ENCODE results near the gene NDUFS5.
"Not testable (repeated sequence)": the region's sequence is repeated elsewhere in the genome, so short reads cannot be mapped to it uniquely, and the experiment has no call there.

NDUFS5 gene

GRCh38 chr1:39061951-39062350 is 35.8 kb downstream of the NDUFS5 start:
- DNase-seq, result no peak

- DNase-seq, result no peak
Measured at GRCh38 chr1:39063191-39063590, 37.0 kb downstream of the NDUFS5 start.

GRCh38 chr1:39063775-39064174 is 37.6 kb downstream of the NDUFS5 start:
- no peak for DNase-seq

GRCh38 chr1:39065542-39065941 is 39.4 kb downstream of the NDUFS5 start:
- DNase-seq, result no peak

- DNase-seq, result not testable (repeated sequence)
Measured at GRCh38 chr1:39068227-39068626, 42.1 kb downstream of the NDUFS5 start.

- not testable (repeated sequence) for DNase-seq
Measured at GRCh38 chr1:39071557-39071956, 45.4 kb downstream of the NDUFS5 start.

GRCh38 chr1:39076127-39076798 is 50.1 kb downstream of the NDUFS5 start:
- peak in 31 of 56 donors; percentile 5 to 73 (median 35) for DNase-seq

GRCh38 chr1:39076799-39077148 is 50.6 kb downstream of the NDUFS5 start:
- no peak for DNase-seq

- DNase-seq, result peak in 1 of 56 donors; percentile 9
Measured at GRCh38 chr1:39080269-39080826, 54.2 kb downstream of the NDUFS5 start.

- DNase-seq, result peak in 11 of 56 donors; percentile 16 to 60 (median 42)
Measured at GRCh38 chr1:39080831-39081270, 54.7 kb downstream of the NDUFS5 start.

- DNase-seq, result peak in 9 of 56 donors; percentile 19 to 47 (median 38)
Measured at GRCh38 chr1:39081271-39082009, 55.3 kb downstream of the NDUFS5 start.

- peak in 6 of 56 donors; percentile 9 to 51 (median 16) for DNase-seq
Measured at GRCh38 chr1:39082010-39082799, 56.1 kb downstream of the NDUFS5 start.

- DNase-seq, result no peak
Measured at GRCh38 chr1:39082811-39083576, 56.8 kb downstream of the NDUFS5 start.

- no peak for DNase-seq
Measured at GRCh38 chr1:39084191-39084590, 58.0 kb downstream of the NDUFS5 start.
